HL-60/S4 (cell line): ENCODE data around the gene TMED6.
"Not testable (repeated sequence)": the region's sequence is repeated elsewhere in the genome, so short reads cannot be mapped to it uniquely, and the experiment has no call there.

Experiments used
- in situ Hi-C: fragments of 300-500 bp; cut with MboI; formaldehyde crosslinking; loops from 2 replicates; pipeline ENCODE4 v1.14.3; 2022; ENCODE audit warnings: low sequenced_read_pairs

Gene TMED6

GRCh38 chr16:69307091-69307490 is 44.5 kb downstream of the TMED6 start:
- in situ Hi-C loops, result no loop called here

GRCh38 chr16:69306031-69306430 is 45.6 kb downstream of the TMED6 start:
- in situ Hi-C loops, result no loop called here

GRCh38 chr16:69302301-69302700 is 49.3 kb downstream of the TMED6 start:
- in situ Hi-C loops, result no loop called here

- in situ Hi-C loops, result no loop called here
Observed at GRCh38 chr16:69301861-69302260, 49.7 kb downstream of the TMED6 start.

GRCh38 chr16:69301187-69301586 is 50.4 kb downstream of the TMED6 start:
- in situ Hi-C loops, result no loop called here

GRCh38 chr16:69298261-69298660 is 53.3 kb downstream of the TMED6 start:
- in situ Hi-C loops, result no loop called here

GRCh38 chr16:69296771-69297170 is 54.8 kb downstream of the TMED6 start:
- in situ Hi-C loops, result not testable (repeated sequence)

GRCh38 chr16:69294051-69294450 is 57.5 kb downstream of the TMED6 start:
- in situ Hi-C loops, result no loop called here

- in situ Hi-C loops, result no loop called here
Observed at GRCh38 chr16:69293401-69293800, 58.2 kb downstream of the TMED6 start.
